ENCODE results near the gene KNL1.

DNA sequence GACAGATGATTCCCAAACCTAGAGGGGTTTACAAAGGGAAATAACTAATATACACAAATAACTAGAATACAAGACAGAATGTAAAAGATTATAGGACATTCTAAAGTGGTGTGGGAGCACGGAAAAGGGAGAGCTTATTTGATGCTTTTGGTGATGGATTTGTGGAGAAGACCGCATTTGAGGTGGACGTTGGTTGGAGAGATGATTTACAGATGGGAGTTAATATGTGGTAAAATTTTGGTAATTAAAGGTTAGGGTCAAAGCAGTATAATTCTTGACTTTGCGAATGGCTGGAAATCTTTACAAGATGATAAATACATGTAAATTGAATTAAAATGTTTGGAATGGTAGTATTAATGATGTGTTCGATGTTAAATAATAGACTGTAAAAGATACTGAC lies 1.2 kb downstream of the KNL1 start:
- TF ChIP-seq, protein P1, sequence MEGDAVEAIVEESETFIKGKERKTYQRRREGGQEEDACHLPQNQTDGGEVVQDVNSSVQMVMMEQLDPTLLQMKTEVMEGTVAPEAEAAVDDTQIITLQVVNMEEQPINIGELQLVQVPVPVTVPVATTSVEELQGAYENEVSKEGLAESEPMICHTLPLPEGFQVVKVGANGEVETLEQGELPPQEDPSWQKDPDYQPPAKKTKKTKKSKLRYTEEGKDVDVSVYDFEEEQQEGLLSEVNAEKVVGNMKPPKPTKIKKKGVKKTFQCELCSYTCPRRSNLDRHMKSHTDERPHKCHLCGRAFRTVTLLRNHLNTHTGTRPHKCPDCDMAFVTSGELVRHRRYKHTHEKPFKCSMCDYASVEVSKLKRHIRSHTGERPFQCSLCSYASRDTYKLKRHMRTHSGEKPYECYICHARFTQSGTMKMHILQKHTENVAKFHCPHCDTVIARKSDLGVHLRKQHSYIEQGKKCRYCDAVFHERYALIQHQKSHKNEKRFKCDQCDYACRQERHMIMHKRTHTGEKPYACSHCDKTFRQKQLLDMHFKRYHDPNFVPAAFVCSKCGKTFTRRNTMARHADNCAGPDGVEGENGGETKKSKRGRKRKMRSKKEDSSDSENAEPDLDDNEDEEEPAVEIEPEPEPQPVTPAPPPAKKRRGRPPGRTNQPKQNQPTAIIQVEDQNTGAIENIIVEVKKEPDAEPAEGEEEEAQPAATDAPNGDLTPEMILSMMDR (conservative IDR thresholded peaks at IDR 0.05 in 1 of 2, IDR thresholded peaks at IDR 0.05 in 1 of 2; ENCODE audit: low read depth in 1 of 2, low read length in 2 of 2), result no peak
- no peak for TF ChIP-seq EZH2 (IDR thresholded peaks at IDR 0.05; ENCODE audit: low read length, missing control alignments)
